ENCODE results near the gene CXADR.

DNA sequence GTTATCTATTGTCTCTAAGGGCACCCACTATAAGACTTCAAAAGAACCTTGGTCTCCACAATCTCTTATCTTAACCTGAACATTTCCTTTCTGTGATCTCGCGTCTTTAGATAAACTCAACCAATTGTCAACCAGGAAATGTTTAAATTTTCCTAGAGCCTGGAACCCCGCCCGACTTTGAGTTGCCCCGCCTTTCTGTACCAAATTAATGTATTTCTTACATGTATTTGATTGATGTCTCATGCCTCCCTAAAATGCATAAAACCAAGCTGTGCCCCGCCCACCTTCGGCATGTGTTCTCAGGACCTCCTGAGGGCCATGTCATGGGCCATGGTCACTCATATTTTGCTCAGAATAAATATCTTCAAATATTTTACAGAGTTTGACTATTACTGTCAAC, 5.9 kb upstream of the CXADR start:
- TF ChIP-seq, protein P1, sequence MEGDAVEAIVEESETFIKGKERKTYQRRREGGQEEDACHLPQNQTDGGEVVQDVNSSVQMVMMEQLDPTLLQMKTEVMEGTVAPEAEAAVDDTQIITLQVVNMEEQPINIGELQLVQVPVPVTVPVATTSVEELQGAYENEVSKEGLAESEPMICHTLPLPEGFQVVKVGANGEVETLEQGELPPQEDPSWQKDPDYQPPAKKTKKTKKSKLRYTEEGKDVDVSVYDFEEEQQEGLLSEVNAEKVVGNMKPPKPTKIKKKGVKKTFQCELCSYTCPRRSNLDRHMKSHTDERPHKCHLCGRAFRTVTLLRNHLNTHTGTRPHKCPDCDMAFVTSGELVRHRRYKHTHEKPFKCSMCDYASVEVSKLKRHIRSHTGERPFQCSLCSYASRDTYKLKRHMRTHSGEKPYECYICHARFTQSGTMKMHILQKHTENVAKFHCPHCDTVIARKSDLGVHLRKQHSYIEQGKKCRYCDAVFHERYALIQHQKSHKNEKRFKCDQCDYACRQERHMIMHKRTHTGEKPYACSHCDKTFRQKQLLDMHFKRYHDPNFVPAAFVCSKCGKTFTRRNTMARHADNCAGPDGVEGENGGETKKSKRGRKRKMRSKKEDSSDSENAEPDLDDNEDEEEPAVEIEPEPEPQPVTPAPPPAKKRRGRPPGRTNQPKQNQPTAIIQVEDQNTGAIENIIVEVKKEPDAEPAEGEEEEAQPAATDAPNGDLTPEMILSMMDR (IDR thresholded peaks at IDR 0.05), result no peak
- TF ChIP-seq POLR2AphosphoS5 (IDR thresholded peaks at IDR 0.05; ENCODE audit: low read depth, low read length), result no peak
